ENCODE measurements around the gene EIF3J.
"Not testable (repeated sequence)": the region's sequence is repeated elsewhere in the genome, so short reads cannot be mapped to it uniquely, and the experiment has no call there.

Gene EIF3J

GRCh38 chr15:44527241-44527640 is 9.7 kb upstream of the EIF3J start:
- H3K27me3 Mint-ChIP-seq (ENCODE audit: low read depth), result no peaks in the 10 kb centered on the region
- no peak overlapping the region for H3K4me3 Mint-ChIP-seq
- peaks cover 19% of the 10 kb centered on the region for H3K36me3 Mint-ChIP-seq (ENCODE audit: low read depth)
- no peaks in the 10 kb centered on the region for H3K9me3 Mint-ChIP-seq
- H3K27ac Mint-ChIP-seq, result peak overlapping the region in 1 of 3 experiments; percentile 14
- no peaks in the 10 kb centered on the region for H3K4me1 Mint-ChIP-seq
- no peak for TF ChIP-seq CTCF (IDR thresholded peaks at IDR 0.05; ENCODE audit: unreplicated experiment in 3 of 3)

GRCh38 chr15:44529864-44530604 is 6.9 kb upstream of the EIF3J start:
- H3K27ac Mint-ChIP-seq, result peak overlapping the region in 2 of 3 experiments; percentile 16 to 31
- H3K9me3 Mint-ChIP-seq, result no peaks in the 10 kb centered on the region
- no peaks in the 10 kb centered on the region for H3K27me3 Mint-ChIP-seq (ENCODE audit: low read depth)
- no peak for TF ChIP-seq CTCF (IDR thresholded peaks at IDR 0.05; ENCODE audit: unreplicated experiment in 3 of 3)
- H3K36me3 Mint-ChIP-seq (ENCODE audit: low read depth), result peaks cover 4% of the 10 kb centered on the region
- H3K4me3 Mint-ChIP-seq, result no peak overlapping the region
- H3K4me1 Mint-ChIP-seq, result peaks cover 1% of the 10 kb centered on the region

DNA sequence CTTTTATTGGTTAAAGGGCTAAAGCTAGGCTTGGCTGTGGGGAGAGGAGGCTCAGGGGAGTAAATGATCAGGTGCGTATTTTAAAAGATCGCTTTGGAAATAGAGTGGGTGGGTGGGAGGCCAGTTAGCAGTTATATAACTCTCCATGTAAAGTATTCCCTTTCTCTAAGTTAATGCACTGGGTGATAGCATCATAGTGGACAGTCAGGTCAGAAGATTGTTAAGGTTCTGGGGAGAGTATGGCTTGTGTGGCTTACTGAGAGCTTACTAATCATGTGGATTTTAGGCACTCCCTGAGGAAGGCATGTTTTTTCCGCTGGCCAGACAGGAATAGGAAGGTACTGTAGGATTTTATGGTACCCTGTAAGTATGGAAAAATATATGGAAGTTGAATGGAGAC is 6.3 kb upstream of the EIF3J start:
- Mint-ChIP-seq H3K4me3 (peak overlapping the region in 1 of 3 experiments; percentile 15), H3K27ac (peak overlapping the region in 2 of 3 experiments; percentile 1 to 3), H3K9me3 (no peaks in the 10 kb centered on the region), H3K36me3 (ENCODE audit: low read depth) (peaks cover 4% of the 10 kb centered on the region), H3K27me3 (ENCODE audit: low read depth) (no peaks in the 10 kb centered on the region), H3K4me1 (peaks cover 6% of the 10 kb centered on the region)
- TF ChIP-seq CTCF (IDR thresholded peaks at IDR 0.05; ENCODE audit: unreplicated experiment in 3 of 3), result no peak

GRCh38 chr15:44532275-44532674 is 4.7 kb upstream of the EIF3J start:
- H3K9me3 Mint-ChIP-seq; H3K27me3 Mint-ChIP-seq (ENCODE audit: low read depth): not testable (repeated sequence)
- H3K4me1 Mint-ChIP-seq, result peaks cover 12% of the 10 kb centered on the region

GRCh38 chr15:44532689-44533088 is 4.3 kb upstream of the EIF3J start:
- Mint-ChIP-seq H3K36me3 (ENCODE audit: low read depth) (peaks cover 8% of the 10 kb centered on the region), H3K4me3 (no peak overlapping the region), H3K27ac (no peak overlapping the region), H3K27me3 (ENCODE audit: low read depth) (no peaks in the 10 kb centered on the region), H3K9me3 (no peaks in the 10 kb centered on the region), H3K4me1 (peaks cover 13% of the 10 kb centered on the region)
- TF ChIP-seq CTCF (IDR thresholded peaks at IDR 0.05; ENCODE audit: unreplicated experiment in 3 of 3), result no peak

More at GRCh38 chr15:44532275-44532674, 4.7 kb upstream of the EIF3J start:
- not testable (repeated sequence) for H3K36me3 Mint-ChIP-seq (ENCODE audit: low read depth); H3K4me3 Mint-ChIP-seq; H3K27ac Mint-ChIP-seq

GRCh38 chr15:44535092-44535491 is 1.9 kb upstream of the EIF3J start:
- TF ChIP-seq CTCF (IDR thresholded peaks at IDR 0.05; ENCODE audit: unreplicated experiment in 3 of 3), result no peak
- no peaks in the 10 kb centered on the region for H3K27me3 Mint-ChIP-seq (ENCODE audit: low read depth)
- H3K4me3 Mint-ChIP-seq, result peak overlapping the region; percentile 87 to 90 (median 90)
- peaks cover 13% of the 10 kb centered on the region for H3K36me3 Mint-ChIP-seq (ENCODE audit: low read depth)
- peaks cover 25% of the 10 kb centered on the region for H3K4me1 Mint-ChIP-seq
- peak overlapping the region; percentile 89 to 94 (median 92) for H3K27ac Mint-ChIP-seq
- H3K9me3 Mint-ChIP-seq, result no peaks in the 10 kb centered on the region
